ENCODE results near the gene PACS1.
"Not testable (repeated sequence)": the region's sequence is repeated elsewhere in the genome, so short reads cannot be mapped to it uniquely, and the experiment has no call there.

PACS1 gene

DNA sequence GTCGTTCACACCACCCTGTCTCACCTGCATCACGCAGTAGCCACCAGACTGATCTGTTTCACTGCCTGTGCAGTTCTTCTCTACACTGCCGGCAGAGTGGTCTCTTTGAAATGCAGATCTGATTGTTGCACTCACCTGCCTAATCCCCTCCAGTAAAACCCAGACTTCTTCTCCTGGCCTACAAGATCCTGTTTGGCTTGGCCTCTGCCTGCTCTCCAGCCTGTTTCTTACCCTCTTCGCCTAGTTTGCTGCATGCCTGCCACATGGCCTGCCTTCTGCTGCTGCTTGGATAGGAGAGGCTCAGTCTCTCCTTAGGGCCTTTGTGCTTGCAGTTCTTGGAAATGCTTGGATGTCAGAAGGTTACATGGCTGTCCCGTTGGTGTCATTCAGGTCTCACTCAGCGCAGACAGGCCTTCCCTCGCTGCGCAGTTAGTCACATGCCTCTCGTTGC, 42.0 kb downstream of the PACS1 start:
- DNase-seq, result no peak

DNA sequence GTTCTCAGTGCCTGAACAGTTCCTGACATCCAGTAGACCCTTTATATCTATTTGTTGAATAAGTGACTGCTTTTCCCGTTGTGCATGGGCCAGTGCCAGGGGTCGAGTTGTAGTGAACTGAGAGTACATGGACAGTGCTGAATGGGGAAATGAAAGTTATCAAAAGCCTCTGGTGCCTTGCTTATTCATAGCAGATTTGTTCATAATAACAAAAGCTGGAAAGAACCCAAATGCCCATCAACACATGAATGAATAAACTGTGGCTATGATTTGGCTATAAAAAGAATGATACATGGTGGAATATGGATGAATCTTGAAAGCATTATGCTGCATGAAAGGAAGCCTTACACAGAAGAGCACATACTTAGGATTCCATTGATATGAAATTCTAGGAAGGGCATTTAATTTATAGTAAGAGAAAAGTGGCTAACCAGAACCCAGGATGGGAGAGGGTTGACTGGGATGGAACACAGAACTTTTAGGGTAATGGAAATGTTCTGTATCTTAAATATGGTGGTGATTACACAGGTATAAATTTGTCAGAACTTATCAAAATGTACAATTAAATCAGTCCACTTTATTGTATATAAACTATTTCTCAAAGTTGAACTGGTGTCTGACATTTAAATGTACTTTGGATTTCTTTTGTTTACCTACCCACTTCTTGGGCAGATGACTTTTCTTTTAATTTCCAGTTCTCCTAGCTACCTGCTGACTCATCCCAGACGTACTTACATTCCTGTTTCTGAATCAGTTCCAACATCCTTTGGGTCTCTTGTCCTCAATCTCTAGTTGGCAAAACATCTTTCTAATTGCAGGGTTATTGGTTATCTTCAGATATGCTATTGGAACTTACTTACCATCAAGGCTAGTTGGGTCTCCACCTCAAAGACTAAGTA, 42.8 kb downstream of the PACS1 start:
- DNase-seq, result no peak

DNA sequence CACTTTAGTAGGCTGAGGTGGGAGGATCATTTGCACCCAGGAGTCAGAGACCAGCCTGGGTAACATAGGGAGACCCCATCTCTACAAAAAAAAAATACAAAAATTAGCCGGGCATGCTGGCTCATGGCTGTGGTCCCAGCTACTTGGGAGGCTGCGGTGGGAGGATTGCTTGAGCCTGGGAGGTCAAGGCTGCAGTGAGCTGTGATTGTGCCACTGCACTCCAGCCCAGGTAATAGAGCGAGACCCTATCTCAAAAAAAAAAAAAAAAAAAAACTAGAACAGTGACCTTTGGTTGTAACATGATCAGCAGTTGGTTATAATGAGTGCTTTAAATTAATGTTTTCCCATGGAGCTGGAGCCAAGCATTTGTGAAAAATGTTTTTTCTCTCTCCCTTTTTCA, 44.9 kb downstream of the PACS1 start:
- DNase-seq, result not testable (repeated sequence)

DNA sequence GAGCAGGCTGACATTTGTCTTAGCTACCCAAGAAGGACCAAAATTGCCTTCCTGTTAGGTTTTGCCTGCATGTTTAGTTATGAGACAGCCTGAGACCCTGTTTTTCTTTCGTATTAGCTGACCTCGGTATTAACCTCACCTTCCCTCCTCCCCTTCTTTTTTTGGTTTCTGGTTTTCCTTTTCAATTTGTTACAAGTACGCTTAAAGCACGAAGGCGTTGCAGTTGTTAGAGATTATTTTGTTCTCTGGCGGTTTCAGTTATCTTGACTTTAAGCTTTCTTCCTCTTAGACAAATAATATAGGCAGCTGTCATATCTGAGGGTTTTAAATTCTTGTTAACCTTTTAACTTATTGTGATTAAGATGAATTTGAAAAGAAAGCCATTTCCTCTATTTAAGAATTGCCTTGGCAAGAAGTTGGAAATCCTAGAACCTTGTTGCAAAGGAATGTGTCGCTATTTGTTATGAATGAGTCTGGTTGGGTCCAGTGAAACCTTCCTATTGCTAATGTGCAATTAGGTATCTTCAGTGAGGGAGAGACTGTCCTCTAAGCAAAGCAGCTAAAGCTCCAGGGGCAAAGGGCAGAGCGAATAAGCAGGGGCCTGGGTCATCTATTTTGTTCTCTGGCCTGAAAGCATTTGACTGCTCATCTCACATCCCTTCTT, 45.7 kb downstream of the PACS1 start:
- DNase-seq, result no peak

DNA sequence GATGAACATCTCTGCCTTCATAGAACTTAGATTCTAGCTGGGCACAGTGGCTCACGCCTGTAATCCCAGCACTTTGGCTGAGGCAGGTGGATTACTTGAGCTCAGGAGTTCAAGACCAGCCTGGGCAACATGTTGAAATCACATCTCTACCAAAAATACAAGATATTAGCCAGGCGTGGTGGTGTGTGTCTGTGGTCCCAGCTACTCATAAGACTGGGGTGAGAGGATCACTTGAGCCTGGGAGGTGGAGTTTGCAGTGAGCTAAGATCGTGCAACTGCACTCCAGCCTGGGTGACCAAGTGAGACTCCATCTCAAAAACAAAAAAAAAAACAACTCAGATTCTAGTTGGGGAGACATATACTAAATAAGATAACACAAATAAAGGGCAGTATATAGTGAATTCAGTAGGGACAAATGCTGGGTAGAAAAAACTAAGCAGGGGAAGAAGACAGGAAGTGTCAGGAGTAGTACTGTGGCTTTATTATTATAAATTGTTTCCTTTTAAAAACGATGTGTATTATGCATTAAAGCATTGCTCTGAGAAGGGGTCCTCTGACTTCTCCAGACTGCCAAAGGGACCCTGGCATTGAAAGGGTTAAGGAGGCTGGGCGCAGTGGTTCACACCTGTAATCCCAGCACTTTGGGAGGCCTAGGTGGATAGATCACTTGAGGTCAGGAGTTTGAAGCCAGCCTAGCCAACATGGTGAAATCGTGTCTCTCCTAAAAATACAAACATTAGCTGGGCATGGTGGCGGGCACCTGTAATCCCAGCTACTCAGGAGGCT, 46.7 kb downstream of the PACS1 start:
- no peak for DNase-seq

DNA sequence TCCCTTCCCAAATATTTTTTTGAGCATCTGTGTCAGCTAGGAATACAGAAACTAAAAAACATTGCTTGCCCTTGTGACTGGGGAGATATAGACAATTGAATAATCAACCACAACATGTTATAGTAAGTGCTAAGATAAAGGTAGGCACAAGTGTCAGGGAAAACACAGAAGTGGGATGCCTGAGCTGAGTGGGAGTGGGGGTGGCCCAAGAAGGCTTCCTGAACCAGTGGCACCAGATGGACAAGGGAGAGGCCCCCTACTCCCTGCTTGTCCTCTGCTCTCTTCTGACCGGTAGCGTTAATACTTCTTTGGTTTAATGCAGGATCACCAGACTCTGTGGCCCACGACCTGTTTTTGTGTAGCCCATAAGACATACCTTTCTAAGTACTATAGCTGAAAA, 48.8 kb downstream of the PACS1 start:
- no peak for DNase-seq

DNA sequence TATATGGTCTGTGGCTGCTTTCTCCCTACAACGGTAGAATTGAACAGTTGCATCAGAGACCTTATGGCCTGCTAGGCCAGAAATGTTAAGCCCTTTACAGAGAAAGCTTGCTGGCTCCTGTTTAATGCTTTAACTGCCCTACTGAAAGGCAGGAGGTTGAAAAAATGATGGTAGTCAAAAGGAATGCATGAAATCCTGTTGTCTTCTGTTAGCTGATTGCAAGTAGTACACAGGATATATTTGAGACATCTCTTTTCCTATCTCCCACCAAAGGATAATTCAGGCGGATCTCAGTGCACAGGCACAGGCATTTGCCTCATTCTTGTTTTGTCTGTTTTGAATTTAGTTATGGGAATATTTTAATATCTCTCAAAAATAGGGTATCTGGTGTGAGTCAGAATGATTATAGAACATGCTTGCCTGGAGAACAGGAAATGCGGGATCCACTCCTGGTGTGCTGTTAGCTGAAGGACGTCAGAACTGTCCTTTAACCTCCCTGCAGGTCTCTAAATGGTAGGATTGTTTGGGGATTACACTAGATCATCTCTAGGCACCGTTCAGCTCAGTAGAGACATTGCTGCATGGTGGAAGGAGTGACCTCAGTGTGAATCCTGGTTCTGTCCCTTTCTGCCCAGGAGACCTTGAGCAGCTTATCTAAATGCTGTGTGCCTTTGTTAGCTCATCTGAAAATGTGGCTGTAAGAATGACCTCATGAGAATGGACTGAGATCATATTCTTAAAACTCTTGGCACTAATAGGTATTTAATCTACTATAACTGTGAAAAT, 49.5 kb downstream of the PACS1 start:
- no peak for DNase-seq

DNA sequence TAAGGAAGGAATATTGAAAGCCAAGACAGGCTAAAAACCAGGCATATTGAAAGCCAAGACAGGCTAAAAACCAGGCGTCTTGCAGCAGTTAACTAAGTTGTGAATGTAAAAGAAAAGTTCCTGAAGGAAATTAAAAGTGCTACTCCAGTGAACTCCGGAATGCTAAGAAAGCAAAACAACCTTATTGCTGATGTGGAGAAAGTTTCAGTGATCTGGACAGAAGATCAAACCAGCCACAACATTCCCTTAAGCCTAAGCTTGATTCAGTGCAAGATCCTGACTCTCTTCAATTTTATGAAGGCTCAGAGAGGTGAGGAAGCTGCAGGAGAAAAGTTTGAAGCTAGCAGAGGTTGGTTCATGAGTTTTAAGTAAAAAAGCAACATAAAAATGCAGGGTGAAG, 51.4 kb downstream of the PACS1 start:
- no peak for DNase-seq

DNA sequence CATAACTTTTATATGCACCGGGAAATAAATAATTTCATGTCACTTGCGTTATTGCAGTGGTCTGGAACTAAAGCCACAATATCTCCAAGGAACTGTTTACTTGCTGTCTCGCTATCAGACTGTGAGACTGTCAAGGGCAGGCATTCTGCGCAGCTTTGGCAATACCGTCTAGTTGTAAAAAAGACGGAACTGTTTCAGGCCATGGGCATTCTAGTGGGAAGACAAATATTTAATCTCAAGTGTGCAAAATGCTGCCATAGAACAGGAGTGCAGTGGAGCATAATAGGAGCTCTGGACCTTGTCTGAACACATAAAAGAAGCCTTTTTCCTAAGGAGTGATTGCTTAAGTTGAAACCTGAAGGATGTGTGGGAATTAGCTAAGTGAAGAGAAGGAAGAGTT, 53.8 kb downstream of the PACS1 start:
- DNase-seq, result no peak

DNA sequence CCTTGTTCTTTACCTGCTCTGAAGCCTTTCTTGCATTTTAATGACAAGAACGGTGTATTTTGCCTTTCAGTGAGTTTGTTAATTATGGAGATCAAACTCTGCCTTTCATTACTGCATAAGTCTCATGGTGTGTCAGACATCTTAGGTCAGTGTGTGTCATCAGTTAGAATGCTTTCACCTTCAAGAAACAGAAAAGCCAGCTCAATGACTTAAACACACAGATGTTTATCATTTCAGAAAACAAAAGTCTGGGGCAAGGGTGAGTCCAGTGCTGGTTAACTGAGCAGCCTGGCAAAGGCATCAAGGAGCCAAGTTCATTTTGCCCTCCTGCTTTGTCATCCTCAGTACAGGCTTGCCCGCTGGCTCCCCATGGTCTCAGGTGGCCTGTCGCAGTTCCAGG, 54.5 kb downstream of the PACS1 start:
- DNase-seq, result no peak

DNA sequence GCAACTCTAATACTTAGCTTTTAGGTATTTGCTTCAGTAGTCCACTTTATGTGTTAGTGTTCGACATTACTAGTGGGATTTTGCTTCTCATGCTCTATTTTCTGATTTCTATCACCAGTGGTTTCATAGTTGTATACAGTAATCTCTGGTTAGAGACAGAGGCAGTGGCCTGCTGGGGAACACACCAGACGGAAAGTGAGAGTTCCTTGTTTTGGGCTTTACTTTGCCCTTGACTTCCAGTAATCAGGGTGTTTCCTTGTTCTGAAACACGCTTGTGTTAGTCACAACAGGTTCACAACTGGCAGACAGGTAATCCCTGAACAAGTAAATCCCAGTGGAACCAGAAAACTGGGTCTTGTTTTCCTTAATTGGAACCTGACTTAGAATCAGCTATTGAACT, 56.0 kb downstream of the PACS1 start:
- no peak for DNase-seq

DNA sequence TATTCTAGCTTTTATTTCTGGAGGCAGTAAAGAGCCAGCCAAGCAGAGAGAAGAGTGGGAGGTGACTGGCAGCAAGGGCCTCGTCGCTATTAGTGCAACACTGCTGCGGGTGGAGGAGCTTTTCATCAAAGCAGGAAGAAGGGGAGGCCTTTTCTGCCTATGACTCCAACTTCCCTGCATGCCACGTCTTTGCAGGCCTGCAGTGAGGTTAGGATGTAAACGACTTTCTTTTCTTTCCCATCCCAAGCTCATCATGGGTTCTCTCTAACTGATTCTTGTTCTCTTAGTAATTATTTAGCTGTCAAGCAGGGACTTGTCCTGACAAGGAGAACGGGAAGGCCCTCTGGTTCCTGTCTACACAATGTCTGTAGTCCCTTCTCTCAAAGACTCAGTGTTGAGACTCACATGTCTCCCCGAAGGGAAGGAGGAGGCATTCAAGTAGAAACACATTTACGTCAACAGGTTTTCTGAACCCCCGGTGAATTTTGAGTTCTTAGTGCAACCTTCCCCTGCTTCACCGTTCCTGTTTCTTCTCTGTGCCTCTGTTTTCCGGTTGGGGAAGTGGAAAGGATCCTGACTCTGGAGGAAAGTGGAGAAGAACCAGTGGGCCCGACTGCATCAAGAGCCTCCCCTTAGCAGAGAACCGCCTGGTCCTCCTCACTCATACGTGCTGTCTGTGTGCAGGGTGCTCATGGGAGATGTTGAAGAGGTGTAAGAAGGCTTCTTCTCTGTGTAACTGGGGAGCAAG, 56.9 kb downstream of the PACS1 start:
- no peak for DNase-seq

DNA sequence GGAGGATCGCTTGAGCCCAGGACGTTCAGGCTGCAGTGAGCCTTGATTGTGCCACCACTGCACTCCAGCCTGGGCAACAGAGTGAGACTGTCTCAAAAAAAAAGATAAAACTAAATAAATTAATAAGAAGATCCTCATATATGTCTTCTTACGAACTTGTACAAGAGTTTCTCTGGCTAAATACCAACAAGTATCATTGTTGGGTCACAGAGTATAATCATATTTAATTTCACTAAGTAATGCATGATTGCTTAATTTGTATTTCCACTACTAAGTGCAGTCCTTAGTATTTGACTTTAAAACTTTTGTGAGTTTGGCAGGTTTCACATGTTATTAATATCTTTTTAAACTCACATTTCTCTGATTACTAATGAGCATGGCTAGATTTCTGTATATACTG, 60.9 kb downstream of the PACS1 start:
- DNase-seq, result no peak

DNA sequence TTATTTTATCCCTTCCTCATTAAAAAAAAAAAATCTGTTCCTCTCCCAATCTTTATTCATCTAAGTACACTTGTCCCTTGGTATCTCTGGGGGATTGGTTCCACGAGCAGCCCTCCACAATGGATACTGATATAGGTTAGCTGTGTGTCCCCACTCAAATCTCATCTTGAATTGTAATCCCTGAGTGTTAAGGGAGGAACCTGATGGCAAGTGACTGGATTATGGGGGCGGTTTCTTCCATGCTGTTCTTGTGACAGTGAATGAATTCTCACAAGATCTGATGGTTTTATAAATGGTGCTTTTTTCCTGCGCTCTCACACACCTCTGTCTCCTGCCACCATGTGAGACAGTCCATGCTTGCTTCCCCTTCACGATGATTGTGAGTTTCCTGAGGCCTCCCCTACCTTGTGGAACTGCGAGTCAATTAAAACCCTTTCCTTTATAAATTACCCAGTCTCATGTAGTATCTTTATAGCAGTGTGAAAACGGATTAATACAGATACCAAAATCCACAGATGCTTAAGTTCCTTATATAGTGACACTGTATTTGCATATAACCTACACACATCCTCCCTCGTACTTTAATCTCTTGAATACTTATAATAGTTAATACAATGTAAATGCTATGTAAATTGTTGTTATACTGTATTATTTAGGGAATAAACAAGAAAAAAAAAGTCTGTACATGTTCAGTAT, 62.0 kb downstream of the PACS1 start:
- DNase-seq, result no peak

DNA sequence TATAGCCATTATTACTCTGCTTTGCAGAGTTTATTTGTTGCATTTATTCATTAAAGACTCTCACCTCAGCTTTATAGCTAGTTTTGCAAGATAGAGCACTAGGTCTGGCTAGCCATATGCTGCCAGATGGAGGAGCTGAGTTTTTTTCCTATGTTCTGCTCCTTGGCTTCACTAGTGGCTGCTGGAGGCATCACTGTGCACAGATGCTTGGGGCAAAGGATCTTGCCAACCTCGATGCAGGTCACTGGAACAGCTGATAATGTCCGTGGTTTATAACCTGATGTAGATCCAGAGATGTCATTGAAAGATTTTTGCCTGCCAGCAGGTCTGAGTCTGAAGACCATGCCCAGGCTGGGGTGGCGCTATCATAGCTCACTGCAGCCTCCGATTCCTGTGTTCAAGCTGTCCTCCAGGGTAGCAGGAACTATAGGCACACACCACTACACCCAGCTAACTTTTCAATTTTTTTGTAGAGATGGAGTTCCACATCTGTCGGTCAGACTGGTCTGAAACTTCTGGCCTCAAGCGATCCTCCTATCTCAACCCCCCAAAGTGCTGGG, 63.2 kb downstream of the PACS1 start:
- DNase-seq, result no peak

DNA sequence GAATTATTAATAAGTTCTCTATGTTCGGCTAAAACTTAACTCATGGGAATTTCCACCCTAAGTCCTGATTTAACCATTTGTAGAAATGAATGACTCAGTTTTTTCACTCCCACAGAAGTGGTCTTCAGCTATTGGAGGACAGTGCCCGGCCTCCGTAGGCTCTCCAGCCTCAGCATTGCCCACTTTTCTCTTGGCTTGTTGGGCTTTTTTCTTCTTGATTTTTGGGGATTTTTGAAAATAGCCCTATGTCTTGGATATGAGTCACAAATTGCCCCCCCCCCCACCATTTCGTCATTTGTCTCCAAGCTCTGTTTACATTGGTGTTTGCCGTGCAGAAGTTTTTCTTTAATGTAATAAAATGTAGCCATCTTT, 66.7 kb downstream of the PACS1 start:
- no peak for DNase-seq

DNA sequence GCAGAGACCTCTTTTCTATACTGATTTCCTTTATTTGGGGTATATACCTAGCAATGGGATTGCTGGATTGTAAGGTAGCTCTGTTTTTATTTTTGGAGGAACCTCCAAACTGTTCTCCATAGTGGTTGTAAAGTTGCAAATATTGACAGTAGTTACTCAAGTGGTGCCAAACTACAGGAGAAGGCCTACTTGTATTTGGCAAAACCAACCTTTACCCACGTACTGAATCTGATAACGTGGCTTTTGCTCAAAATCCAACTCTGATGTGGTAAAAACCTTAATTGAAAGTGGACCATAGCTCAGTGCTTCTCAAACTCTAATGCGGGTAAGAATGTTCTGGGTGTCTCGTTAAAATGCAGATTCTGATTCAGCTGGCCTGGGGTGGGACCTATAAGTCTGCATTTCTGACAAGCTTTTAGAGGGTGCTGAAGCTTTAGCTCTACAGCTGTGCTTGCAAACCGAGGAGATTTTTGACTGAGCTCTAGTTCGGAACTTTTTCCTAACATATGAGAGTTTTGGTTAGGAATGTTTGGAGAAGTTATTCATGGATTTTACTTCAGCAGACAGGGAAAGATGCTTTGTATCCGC, 69.8 kb downstream of the PACS1 start:
- no peak for DNase-seq

DNA sequence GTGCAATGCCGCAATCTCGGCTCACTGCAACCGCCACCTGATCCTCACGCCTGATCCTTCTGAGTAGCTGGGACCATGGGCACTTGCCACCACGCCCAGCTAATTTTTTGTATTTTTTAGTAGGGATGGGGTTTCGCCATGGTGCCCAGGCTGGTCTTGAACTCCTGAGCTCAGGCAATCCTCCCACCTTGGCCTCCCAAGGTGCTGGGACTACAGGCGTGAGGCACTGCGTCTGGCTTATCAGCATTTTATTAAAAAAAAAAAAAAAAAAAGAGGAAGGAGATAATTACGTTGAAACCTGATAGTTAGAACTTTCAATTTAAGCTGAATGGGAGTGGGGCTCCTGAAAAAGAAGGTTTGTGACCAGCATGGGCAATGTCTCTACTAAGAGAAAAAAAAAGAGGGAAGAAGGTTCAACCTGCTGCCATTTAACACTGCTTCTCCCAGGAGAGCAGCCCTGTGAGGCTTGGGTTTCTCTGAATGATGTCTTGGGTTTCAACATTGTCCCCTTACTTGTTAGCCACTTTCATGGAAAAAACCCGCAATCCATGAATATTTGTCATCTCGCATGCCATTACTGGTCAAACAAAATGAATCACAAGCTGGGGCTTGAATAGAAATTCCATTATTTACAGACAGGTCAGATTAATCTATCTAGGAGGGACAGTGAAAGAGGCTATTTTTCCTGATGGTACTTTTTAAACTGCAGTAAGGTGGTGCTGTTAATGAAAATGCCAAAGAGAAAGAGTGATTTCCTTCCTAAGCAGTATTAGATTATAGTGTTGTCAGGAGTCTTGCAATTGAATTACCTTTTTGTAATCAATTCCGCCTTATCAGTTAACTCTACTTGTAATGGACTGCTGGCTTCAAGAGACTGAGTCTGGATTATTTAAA, 72.5 kb downstream of the PACS1 start:
- no peak for DNase-seq

DNA sequence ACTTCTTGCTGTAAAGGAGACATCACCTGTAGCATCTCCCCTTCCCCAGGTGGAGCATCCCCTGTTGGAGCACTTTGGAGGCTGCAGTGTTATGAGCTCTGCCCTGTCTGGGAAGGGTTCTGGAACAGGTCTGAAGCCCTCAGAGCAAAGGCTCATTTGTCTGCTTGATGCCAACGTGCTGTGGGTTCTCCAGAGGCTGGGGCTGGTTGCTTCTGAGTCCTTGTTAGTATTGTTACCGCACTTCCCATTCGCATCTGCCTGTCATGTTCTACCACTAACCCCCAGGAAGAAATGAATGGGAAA, 73.1 kb downstream of the PACS1 start:
- no peak for DNase-seq
